Measurements from ENCODE around the gene GPALPP1. TPM values are rescaled to one million over a fixed set of nuclear protein-coding genes. Genes with fewer than 3 reads are reported as not detected.
A peak's percentile ranks its signal among the peaks of the same experiment; 100 is the strongest.
"Not testable (repeated sequence)": the region's sequence is repeated elsewhere in the genome, so short reads cannot be mapped to it uniquely, and the experiment has no call there.

The GPALPP1 gene
- total RNA-seq, 2 experiments from 2014 or later: 25.0 to 26.9 TPM

DNA sequence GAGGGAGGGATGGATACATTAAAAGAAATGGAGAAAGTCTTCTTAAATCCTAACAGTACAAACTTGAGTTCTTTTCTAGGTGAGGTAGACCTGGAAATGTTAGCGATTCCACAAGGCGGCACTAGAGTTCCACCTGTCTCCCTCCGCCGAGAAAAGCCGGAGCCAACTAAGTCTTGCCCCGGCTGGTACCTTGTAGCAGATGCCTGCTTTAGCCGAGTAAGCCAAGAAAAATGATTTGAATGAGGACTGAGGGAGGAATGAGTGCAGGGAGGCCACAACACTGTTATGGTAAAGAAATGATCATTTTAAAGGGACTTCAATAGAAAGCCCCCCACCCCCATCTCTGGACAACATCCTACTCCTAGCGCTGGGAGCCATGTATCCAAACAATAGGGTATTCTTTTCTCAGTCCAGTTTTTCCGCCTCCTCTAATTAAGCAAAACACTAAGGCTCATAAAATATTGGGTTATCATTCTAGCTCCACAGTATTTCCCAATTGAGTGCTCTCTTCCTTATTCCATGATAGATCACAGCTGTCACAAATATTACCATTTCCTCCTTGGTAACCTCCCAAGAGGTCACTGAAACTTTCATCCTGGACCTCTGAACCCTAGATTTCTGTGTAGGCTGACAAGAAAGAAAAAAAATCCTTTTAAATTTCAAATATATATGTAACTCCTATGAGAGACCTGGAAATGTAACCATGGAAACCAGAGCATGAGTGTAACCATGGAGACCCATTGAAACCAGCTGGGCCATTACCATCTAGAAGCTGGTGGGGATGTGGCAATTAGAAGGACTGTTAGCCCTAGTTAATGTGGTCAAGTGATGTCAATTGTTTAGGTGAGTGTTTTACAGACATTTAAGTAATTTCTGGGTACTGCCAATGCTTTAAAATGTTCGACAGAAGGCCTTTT lies 58.3 kb downstream of the GPALPP1 start:
- peak; percentile 91 for DNase-seq
- Mint-ChIP-seq H3K9me3 (no peaks in the 10 kb centered on the region), H3K4me1 (ENCODE audit: low read depth) (peaks cover 21% of the 10 kb centered on the region), H3K36me3 (ENCODE audit: low read depth) (no peaks in the 10 kb centered on the region), H3K27me3 (ENCODE audit: low read depth) (peaks cover 25% of the 10 kb centered on the region), H3K27ac (no peak overlapping the region), H3K4me3 (peak overlapping the region; percentile 65)
- intact Hi-C loops (cut with micrococcal nuclease): loop anchor here (1.0 to 10.0 kb wide), 6 partner anchors 234 to 565 kb away; no protein-coding TSS in a partner anchor
- CTCF ChIA-PET: interaction anchor here (0.6 to 5.1 kb wide), 39 partner anchors 8 to 563 kb away, joined by 3 to 132 read pairs (median 5); partner anchors contain the start of gene GTF2F2

DNA sequence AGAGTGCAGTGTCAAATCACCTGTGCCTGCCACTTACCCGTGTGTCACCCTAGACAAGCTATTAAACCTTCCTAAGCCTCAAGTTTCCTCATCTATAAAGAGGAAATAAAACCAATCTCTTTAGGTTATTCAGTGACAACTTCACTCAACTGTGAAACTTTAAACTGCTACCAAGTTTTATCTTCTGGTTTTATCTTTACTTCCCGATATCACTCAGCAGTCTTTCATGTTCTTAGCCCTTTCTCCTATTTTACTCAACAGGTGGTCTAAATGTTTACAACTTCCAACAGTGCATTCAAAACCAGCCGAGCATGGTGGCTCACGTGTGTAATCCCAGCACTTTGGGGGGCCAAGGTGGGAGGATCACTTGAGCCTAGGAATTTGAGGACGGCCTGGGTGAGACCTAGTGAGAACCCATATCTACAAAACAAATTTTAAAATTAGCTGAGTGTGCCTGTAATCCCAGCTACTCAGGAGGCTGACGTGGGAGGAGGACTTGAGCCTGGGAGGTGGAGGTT lies 59.6 kb downstream of the GPALPP1 start:
- Mint-ChIP-seq H3K27me3 (ENCODE audit: low read depth) (peaks cover 28% of the 10 kb centered on the region), H3K9me3 (no peaks in the 10 kb centered on the region), H3K4me1 (ENCODE audit: low read depth) (peaks cover 21% of the 10 kb centered on the region), H3K36me3 (ENCODE audit: low read depth) (no peaks in the 10 kb centered on the region), H3K4me3 (no peak overlapping the region), H3K27ac (no peak overlapping the region)
- intact Hi-C loops (cut with micrococcal nuclease): loop anchor here (10.0 kb wide), 1 partner anchor 466 kb away; no protein-coding TSS in a partner anchor
- CTCF ChIA-PET: interaction anchor here (1.2 to 5.1 kb wide), 7 partner anchors 12 to 258 kb away, joined by 3 to 132 read pairs (median 8); partner anchors contain the start of gene GTF2F2
- DNase-seq: no peak

DNA sequence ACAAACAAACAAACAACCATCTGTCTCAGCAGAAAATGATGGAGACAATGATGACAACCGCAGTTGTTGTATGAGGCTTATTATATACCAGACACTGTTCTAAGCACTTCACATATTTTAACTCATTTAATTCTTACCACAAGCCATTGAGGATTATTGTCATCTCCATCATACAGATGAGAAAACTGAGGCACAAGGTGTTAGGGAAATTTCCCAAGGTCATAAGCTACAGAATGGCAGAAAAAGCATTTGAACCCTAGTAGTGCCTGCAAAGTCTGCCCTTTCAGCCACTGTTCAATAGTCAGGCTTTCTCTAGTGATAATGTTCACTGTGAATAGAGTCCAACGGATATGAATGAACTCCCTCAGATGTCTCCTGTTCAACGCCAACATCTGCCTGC lies 60.1 kb downstream of the GPALPP1 start:
- Mint-ChIP-seq H3K27ac (no peak overlapping the region), H3K4me1 (ENCODE audit: low read depth) (peaks cover 24% of the 10 kb centered on the region), H3K9me3 (no peaks in the 10 kb centered on the region), H3K36me3 (ENCODE audit: low read depth) (no peaks in the 10 kb centered on the region), H3K4me3 (no peak overlapping the region), H3K27me3 (ENCODE audit: low read depth) (peaks cover 28% of the 10 kb centered on the region)
- CTCF ChIA-PET: interaction anchor here (0.6 to 5.1 kb wide), 5 partner anchors 71 to 310 kb away, joined by 3 to 132 read pairs (median 15); partner anchors contain the start of gene GTF2F2
- intact Hi-C loops (cut with micrococcal nuclease): loop anchor here (10.0 kb wide), 1 partner anchor 465 kb away; no protein-coding TSS in a partner anchor
- no peak for DNase-seq

DNA sequence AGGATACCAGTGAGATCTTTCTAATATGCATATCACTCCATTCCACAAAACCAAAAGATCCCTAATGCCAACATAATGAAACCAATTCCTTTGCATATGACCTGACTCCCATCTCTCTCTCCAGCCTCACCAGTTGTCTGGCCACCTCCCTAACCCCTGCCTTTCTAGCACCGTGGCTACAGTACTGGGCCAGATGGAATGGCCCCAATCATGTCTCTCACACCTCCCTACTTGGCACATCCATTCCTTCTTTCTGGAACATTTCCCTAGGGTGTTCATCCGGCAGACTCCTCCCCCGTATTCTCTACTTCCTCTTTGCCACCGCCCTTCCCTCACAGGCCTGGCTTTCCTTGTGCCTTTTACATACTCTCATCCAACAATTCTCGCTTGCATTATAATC lies 62.0 kb downstream of the GPALPP1 start:
- no peak for DNase-seq
- no peaks in the 10 kb centered on the region for H3K9me3 Mint-ChIP-seq
- H3K27ac Mint-ChIP-seq: no peak overlapping the region
- H3K36me3 Mint-ChIP-seq (ENCODE audit: low read depth): no peaks in the 10 kb centered on the region
- H3K27me3 Mint-ChIP-seq (ENCODE audit: low read depth): peaks cover 23% of the 10 kb centered on the region
- intact Hi-C loops (cut with micrococcal nuclease): no loop called here
- H3K4me3 Mint-ChIP-seq: no peak overlapping the region
- peaks cover 41% of the 10 kb centered on the region for H3K4me1 Mint-ChIP-seq (ENCODE audit: low read depth)
- CTCF ChIA-PET: interaction anchor here (0.6 kb wide), 1 partner anchor 246 kb away, joined by 5 read pairs; no protein-coding TSS in a partner anchor

DNA sequence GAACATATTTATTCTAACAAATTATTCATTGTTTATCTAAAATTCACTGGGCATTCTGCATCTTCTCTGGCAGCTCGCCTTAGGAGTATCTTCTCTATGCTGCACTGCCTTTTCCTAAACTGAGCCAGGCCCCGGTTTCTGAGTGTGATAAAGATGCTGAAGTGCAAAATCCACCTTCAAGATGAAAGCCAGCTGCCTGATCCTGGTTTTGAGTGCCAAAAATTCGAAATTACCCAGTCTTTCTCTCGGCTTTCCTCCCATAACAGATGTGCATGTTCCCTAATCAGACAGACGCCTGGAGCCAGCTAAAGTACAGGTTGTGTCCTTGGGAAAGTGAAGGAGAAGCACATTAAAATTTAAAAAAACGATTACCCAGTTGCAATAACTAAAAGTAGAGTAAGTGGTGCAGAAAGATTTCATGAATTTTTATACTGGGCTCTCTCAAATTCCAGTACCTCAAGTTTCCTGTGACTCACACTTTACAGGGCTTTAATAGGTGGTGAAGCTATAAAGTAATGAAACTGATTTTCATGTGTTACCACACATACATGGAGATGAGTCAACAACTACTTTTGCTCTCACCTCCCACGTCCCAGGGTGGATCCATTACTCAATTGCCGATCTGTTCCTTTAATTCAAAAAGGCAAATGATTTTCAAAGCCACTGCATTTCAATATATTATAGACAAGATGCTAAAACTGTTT lies 66.0 kb downstream of the GPALPP1 start:
- no peak overlapping the region for H3K27ac Mint-ChIP-seq
- H3K27me3 Mint-ChIP-seq (ENCODE audit: low read depth): peaks cover 23% of the 10 kb centered on the region

DNA sequence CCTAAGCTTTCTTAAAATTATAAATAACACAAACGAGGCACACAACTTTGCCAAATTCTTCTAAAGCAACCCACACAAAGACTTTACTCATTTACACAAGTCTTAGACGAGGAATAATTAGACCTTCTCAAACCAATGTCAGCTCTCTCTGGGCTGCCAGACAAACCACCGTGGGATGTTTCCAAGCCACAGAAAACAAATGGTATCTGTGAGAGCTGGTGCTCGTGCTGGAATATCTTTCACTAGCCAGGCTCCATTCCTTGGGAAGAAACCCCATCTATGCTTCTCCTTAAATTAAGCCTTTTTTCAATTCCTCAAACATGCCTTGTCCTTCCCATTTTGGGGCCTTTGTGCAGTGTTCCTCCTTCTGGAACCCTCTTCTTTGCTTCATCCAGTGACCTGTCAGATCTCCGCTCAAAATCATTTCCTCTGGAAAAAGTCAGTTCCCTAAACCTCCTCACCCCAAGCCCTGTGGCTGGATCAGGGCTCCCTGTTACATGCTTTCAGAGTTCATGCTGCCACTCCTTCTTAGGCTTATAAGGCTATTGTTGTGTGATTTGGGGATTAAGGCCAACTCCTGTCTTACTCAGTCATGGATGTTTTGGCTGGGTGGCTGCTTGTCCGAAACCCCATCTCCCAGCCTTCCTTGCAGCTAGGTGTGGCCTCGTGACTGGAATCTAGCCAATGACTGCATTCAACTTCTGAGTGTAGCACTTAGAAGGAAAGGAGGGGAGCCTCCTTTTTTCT lies 66.7 kb downstream of the GPALPP1 start:
- H3K4me1 Mint-ChIP-seq (ENCODE audit: low read depth): peaks cover 30% of the 10 kb centered on the region
- DNase-seq: peak; percentile 34

More for the DNA sequence above, 66.0 kb downstream of the GPALPP1 start:
- Mint-ChIP-seq H3K36me3 (ENCODE audit: low read depth) (no peaks in the 10 kb centered on the region), H3K4me1 (ENCODE audit: low read depth) (peaks cover 30% of the 10 kb centered on the region), H3K4me3 (no peak overlapping the region), H3K9me3 (no peaks in the 10 kb centered on the region)
- intact Hi-C loops (cut with micrococcal nuclease): loop anchor here (1.0 to 2.0 kb wide), 6 partner anchors 65 to 339 kb away; partner anchors contain the start of genes GTF2F2 and TPT1
- peak; percentile 86 for DNase-seq
- CTCF ChIA-PET: interaction anchor here (0.6 to 2.3 kb wide), 9 partner anchors 8 to 312 kb away, joined by 3 to 13 read pairs (median 7); no protein-coding TSS in a partner anchor

DNA sequence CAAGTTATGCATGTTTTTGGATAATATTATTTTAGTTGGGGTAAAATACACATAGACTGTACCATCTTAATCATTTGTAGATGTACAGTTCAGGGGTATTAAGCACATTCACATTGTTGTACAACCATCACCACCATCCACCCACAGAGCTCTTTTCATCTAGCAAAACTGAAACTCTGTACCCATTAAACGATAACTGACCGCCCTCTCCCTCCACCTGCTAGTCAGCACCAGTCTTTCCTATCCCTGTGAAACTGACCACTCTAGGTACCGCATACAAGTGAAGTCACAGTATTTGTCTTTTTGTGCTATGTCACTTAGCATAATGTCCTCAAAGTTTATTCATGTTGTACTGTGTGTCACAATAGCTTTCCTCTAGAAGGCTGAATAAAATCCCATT lies 70.7 kb downstream of the GPALPP1 start:
- Mint-ChIP-seq H3K27me3 (ENCODE audit: low read depth) (peaks cover 15% of the 10 kb centered on the region), H3K36me3 (ENCODE audit: low read depth) (no peaks in the 10 kb centered on the region), H3K27ac (no peak overlapping the region), H3K4me3 (no peak overlapping the region), H3K9me3 (no peaks in the 10 kb centered on the region), H3K4me1 (ENCODE audit: low read depth) (peaks cover 22% of the 10 kb centered on the region)
- CTCF ChIA-PET: interaction anchor here (0.6 to 1.4 kb wide), 3 partner anchors 7 to 249 kb away, joined by 3 to 8 read pairs (median 3); no protein-coding TSS in a partner anchor
- no peak for DNase-seq
- intact Hi-C loops (cut with micrococcal nuclease): no loop called here

More for the DNA sequence above, 66.7 kb downstream of the GPALPP1 start:
- intact Hi-C loops (cut with micrococcal nuclease): loop anchor here (1.0 to 2.0 kb wide), 6 partner anchors 64 to 339 kb away; partner anchors contain the start of genes GTF2F2 and TPT1
- no peak overlapping the region for H3K27ac Mint-ChIP-seq
- CTCF ChIA-PET: interaction anchor here (0.6 to 2.3 kb wide), 8 partner anchors 9 to 311 kb away, joined by 3 to 13 read pairs (median 6); no protein-coding TSS in a partner anchor
- peaks cover 25% of the 10 kb centered on the region for H3K27me3 Mint-ChIP-seq (ENCODE audit: low read depth)
- no peak overlapping the region for H3K4me3 Mint-ChIP-seq
- no peaks in the 10 kb centered on the region for H3K36me3 Mint-ChIP-seq (ENCODE audit: low read depth)
- no peaks in the 10 kb centered on the region for H3K9me3 Mint-ChIP-seq

DNA sequence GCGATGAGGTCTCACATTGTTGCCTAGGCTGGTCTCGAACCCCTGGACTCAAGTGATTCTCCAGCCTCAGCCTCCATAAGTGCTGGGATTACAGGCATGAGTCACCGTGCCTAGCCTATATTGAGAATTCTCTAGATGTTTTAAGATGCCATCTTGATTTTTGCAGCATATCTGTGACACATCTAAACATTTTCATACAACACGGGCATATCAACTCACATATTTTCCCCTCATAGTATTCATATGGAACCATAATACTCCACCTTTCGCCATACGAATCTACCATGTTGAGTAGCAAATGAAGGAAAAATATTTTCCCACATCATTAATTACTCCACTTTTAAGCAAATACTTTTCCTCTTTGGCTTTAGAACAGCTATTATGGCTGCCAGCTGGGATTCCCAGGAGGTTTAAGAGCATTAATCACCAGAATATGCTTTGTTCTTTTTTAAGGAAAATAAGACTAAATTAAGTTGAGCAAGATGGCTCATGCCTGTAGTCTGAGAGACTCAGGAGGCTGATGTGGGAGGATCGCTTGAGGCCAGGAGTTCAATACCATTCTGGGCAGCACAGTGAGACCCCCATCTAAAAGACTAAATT lies 74.0 kb downstream of the GPALPP1 start:
- H3K4me3 Mint-ChIP-seq: no peak overlapping the region
- peaks cover 19% of the 10 kb centered on the region for H3K27me3 Mint-ChIP-seq (ENCODE audit: low read depth)
- no peaks in the 10 kb centered on the region for H3K9me3 Mint-ChIP-seq

DNA sequence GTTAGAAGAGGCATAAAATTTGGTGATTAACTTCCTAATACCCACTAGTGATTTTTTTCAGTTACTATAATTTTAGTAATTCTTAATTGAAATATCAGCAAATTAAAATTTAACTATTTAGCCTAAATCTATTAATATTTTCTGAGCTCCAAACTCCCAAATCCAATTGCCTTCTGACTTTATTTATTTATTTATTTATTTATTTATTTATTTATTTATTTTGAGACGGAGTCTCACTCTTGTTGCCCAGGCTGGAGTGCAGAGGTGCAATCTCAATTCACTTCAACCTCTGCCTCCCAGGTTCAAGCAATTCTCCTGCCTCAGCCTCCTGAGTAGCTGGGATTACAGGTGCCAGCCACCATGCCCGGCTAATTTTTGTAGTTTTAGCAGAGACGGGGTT lies 74.6 kb downstream of the GPALPP1 start:
- CTCF ChIA-PET; H3K27ac Mint-ChIP-seq; H3K36me3 Mint-ChIP-seq (ENCODE audit: low read depth); H3K4me3 Mint-ChIP-seq; H3K4me1 Mint-ChIP-seq (ENCODE audit: low read depth); DNase-seq; H3K9me3 Mint-ChIP-seq; intact Hi-C loops (cut with micrococcal nuclease): not testable (repeated sequence)
- H3K27me3 Mint-ChIP-seq (ENCODE audit: low read depth): peaks cover 18% of the 10 kb centered on the region

More for the DNA sequence above, 74.0 kb downstream of the GPALPP1 start:
- CTCF ChIA-PET: no interaction called here
- Mint-ChIP-seq H3K27ac (no peak overlapping the region), H3K36me3 (ENCODE audit: low read depth) (no peaks in the 10 kb centered on the region), H3K4me1 (ENCODE audit: low read depth) (peaks cover 4% of the 10 kb centered on the region)
- intact Hi-C loops (cut with micrococcal nuclease): no loop called here
- DNase-seq: no peak

DNA sequence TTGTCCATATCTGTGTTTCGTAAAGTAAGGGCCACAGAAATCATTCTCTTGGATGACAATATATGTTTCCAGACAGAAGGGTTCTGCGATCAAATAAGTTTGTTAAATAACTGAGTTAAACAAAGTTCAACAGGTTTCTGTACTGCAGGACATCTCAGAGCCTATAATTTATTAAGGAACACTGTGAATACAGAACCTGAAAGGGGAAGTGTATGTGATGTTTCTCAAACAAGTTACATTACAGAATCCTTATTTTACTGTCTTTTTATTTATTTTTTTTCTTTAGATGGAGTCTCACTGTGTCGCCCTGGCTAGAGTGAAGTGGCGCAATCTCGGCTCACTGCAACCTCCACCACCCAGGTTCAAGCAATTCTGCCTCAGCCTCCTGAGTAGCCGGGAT lies 75.6 kb downstream of the GPALPP1 start:
- Mint-ChIP-seq H3K27me3 (ENCODE audit: low read depth) (peaks cover 14% of the 10 kb centered on the region), H3K27ac (no peak overlapping the region), H3K9me3 (no peaks in the 10 kb centered on the region), H3K36me3 (ENCODE audit: low read depth) (no peaks in the 10 kb centered on the region), H3K4me1 (ENCODE audit: low read depth) (no peaks in the 10 kb centered on the region), H3K4me3 (no peak overlapping the region)
- no peak for DNase-seq
- intact Hi-C loops (cut with micrococcal nuclease): no loop called here
- CTCF ChIA-PET: no interaction called here
